GM19468 (cell line): ENCODE measurements around the gene ANKRD11.
"Not testable (repeated sequence)": the region's sequence is repeated elsewhere in the genome, so short reads cannot be mapped to it uniquely, and the experiment has no call there.

ENCODE experiments used
- ATAC-seq: cut with Tn5 transposase; IDR thresholded peaks from one replicate; pipeline ENCODE4 v1.9.1; 2021; ENCODE audit warnings: mild to moderate bottlenecking, moderate library complexity, moderate number of reproducible peaks; ENCODE audit not compliant: unreplicated experiment; ENCODE audit errors: extremely low read depth

Gene ANKRD11

DNA sequence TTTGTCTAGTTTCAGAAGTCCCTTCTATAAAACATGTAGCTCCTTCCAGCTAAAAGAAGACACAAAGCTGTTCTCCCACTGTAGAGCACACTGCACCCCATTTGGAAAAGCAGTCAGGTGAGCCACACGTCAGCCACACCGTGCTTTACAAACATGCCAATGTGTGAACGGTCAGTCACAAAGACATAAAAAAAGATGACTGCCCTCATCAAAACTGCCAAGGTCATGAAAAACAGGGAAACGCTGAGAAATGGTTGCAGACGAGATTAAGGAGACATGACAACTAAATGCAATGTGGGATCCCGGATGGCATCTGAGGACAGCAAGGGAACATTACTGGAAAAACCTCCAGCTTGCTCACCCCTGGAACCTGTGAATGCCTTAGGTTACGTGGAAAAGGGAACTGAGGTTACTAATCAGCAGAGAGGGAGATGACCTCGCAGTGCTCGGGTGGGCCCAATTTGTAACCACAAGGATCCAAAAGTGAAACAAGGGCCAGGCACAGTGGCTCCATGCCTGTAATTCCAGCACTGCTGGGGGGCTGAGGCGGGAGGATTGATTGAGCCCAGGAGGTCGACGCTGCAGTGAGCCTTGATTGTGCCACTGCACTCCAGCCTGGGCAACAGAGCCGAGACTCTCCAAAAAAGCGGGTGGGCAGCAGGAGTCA, 8.1 kb downstream of the ANKRD11 start:
- no peak for ATAC-seq

GRCh38 chr16:89481356-89481955, 8.9 kb downstream of the ANKRD11 start:
- ATAC-seq: no peak

GRCh38 chr16:89478576-89479221, 11.7 kb downstream of the ANKRD11 start:
- no peak for ATAC-seq

DNA sequence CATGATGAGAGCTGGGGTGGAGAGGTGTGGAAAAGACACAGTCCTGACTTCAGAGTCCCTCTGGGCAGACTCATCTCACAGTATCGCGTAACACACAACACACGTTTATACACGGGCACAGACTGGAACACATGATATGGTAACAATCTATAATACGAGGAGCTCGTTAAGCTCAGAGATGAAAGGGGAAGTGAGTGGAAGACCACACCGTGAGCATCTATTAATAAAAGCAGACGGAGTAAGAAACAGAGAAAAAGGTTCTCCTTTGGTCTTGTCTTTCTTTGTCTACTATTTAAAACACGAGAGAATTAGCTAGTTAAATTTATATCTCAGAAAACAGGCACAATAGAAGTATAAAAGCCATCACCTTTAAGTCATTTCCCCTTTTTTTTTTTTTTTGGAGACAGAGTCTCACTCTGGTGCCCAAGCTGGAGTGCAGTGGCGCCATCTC, 13.5 kb downstream of the ANKRD11 start:
- ATAC-seq: no peak

GRCh38 chr16:89476379-89476778, 14.0 kb downstream of the ANKRD11 start:
- no peak for ATAC-seq

GRCh38 chr16:89475144-89475543, 15.2 kb downstream of the ANKRD11 start:
- no peak for ATAC-seq

GRCh38 chr16:89473791-89474414, 16.5 kb downstream of the ANKRD11 start:
- ATAC-seq: no peak

GRCh38 chr16:89473136-89473712, 17.1 kb downstream of the ANKRD11 start:
- no peak for ATAC-seq

DNA sequence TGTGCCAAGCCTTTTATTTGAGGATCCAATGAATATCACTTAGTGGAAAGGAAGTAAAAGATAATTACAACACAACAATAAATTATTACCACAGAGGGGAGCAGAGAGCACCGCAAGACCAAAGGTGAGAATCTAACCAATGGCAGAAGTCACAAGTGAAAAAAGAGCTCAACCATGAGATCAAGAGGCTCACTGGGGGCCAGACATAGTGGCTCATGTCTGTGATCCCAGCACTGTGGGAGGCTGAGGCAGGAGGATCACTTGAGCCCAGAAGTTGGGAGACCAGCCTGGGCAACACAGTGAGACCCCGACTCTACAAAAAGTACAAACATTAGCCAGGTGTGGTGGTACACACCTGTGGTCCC, 17.7 kb downstream of the ANKRD11 start:
- ATAC-seq: no peak

DNA sequence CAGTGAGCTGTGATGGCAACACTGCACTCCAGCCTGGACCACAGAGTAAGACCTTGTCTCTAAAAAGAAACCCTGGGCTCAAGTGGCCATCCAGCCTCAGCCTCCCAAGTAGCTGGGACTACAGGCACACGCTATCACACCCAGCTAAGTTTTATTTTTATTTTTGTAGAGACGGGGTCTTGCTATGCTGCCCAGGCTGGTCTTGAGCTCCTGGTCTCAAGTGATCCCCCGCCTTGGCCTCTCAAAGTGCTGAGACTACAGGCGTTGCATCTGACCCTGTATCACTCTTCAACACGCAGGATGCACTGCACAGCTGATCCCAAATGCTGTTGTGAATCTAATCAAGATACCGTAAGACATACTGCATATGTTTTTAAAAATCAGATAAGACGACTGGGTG, 23.0 kb downstream of the ANKRD11 start:
- ATAC-seq: no peak

DNA sequence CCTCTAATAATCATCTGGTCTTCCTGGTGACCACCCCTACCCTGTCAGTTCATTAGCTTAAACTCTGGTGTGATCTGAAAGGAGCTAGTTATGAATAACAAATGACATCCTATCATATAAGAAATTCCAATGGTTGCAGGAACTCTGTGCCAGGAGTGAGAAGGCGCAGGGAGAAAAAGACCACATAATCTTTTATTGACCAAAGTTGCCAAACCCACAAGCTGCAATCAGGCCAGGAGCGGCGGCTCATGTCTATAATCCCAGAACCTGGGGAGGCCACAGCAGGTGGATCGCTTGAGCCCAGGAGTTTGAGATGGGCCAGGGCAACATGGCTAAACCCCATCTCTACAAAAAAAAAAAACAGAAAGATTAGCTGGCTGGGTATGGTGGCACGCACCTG, 23.4 kb downstream of the ANKRD11 start:
- ATAC-seq: no peak

DNA sequence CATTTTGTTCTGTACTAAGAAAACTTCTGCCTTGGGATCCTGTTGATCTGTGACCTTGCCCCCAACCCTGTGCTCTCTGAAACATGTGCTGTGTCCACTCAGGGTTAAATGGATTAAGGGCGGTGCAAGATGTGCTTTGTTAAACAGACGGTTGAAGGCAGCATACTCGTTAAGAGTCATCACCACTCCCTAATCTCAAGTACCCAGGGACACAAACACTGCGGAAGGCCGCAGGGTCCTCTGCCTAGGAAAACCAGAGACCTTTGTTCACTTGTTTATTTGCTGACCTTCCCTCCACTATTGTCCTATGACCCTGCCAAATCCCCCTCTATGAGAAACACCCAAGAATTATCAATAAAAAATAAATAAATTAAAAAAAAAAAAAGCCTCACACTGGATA, 27.0 kb downstream of the ANKRD11 start:
- not testable (repeated sequence) for ATAC-seq

GRCh38 chr16:89462639-89463038, 27.7 kb downstream of the ANKRD11 start:
- not testable (repeated sequence) for ATAC-seq

DNA sequence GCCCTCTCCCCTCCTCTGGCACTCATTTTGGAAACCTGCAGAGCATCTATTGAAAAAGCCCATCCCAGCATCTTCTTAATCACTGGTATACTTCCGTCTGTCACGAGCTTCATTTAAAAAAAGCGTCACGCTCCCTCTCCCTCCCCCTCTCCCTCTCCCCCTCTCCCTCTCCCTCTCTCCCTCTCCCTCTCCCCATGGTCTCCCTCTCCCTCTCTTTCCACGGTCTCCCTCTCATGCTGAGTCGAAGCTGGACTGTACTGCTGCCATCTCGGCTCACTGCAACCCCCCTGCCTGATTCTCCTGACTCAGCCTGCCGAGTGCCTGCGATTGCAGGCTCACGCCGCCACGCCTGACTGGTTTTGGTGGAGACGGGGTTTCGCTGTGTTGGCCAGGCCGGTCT, 28.5 kb downstream of the ANKRD11 start:
- not testable (repeated sequence) for ATAC-seq

GRCh38 chr16:89460556-89460955, 29.8 kb downstream of the ANKRD11 start:
- ATAC-seq: no peak

GRCh38 chr16:89458967-89459366, 31.4 kb downstream of the ANKRD11 start:
- ATAC-seq: no peak

DNA sequence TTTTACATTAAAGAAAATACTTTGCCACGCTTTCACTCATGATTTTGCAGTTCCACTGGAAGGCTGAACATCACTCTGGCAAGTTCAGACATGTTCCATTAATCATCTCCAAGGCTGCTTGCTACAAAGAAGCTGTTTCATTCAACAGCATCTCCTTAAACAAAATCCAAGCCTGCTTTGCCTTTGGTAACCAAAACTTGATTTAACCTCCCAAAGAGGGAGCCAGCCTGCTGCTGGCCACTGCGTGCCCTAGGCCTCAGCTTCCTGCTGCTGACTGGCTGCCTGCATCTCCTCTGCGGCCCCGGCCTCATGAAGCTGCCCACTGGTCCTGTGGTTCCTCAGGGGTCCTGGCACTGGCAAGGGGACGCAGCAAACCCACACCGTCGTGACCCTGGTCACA, 31.8 kb downstream of the ANKRD11 start:
- ATAC-seq: no peak

DNA sequence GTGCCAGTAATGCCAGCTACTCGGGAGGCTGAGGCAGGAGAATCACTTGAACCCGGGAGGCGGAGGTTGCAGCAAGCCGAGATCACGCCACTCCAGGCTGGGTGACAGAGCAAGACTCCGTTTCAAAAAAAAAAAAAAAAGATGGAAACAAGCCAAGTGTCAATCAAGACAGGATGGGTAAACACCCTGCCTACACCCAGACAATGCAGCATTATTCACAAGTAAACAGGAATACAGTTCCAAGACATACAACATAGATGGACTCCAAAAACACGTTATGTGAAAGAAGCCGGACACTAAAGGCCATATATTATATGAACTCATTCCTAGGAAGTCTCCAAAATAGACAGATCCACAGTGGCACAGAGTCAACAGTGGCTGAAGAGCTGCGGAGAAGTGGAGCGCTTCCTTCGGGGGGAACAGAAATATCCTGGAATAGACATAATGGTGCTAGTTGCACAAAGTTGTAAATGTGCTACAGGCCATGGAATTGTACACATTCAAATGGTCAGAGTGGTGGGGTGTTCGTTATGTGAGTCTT, 33.9 kb downstream of the ANKRD11 start:
- no peak for ATAC-seq

DNA sequence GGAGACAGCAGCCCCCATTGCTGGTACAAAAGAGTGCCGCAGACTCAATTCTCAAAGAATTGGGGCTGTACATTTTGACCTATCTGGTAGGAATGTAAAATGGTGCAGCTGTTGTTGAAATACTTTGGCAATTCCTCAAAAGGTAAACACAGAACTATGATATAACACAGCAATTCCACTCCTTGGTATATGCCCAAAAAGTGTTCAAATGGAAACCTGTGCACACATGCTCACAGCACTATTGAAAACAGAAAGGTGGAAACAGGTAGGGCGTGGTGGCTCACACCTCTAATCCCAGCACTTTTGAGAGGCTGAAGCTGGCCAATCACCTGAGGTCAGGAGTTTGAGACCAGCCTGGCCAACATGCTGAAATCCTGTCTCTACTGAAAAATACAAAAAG, 34.7 kb downstream of the ANKRD11 start:
- ATAC-seq: no peak

DNA sequence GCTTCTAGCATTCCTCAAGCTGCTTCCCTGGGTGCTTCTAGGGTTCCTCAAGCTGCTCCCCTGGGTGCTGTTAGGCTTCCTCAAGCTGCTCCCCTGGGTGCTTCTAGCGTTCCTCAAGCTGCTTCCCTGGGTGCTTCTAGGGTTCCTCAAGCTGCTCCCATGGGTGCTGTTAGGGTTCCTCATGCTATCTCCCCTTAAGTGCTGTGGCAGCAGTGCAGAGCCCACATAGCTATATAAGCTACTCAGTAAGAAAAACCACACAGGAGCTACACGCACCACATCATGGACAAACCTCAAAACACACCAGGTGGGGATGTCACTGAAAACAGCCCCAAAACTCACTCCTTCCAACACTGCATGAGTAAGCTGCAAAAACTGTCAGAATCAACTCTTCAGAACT, 35.2 kb downstream of the ANKRD11 start:
- ATAC-seq: no peak
